ENCODE measurements around the gene PCSK2.

The PCSK2 gene

GRCh38 chr20:17343656-17344452 lies 117.0 kb downstream of the PCSK2 start:
- DNase-seq, result no peak

DNA sequence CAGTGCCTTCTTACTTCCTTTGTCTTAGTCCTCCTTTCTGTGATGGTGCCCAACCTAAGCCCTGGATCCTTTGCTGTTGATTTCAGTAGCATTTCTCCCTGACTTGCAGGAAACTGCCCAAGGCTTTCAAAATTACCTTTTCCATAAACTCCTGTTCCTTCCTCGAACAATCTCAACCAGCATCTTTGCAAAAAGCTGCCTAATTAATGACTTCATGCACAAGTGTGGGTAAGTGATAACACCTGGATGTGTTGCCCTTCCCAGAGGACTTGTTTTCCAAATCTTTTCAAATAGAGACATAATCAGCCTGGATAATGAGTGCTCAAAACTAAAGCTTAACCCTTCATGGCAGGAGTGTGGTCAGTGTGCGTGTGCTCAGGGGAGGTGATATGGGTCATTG lies 118.0 kb downstream of the PCSK2 start:
- no peak for DNase-seq

GRCh38 chr20:17345321-17345720 lies 118.5 kb downstream of the PCSK2 start:
- DNase-seq, result no peak

DNA sequence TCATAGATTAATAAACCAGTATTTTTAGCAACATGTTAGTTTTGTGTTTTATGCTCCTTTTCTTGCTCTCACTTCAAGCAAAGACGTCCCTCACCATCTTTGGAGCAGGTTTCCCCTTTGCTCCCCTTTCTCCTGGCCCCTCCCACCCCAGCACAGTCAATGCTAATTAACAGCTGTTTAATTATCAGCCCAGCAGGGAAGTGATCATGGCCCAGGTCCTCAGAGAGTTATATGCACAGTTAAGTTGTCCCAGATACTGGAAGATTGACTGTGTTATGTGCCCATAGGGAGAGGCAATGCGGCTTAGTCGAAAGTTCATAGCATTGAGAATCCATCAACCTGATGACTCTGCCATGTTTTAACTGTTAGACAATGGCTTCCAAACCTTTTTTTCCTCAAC lies 123.5 kb downstream of the PCSK2 start:
- DNase-seq, result no peak

DNA sequence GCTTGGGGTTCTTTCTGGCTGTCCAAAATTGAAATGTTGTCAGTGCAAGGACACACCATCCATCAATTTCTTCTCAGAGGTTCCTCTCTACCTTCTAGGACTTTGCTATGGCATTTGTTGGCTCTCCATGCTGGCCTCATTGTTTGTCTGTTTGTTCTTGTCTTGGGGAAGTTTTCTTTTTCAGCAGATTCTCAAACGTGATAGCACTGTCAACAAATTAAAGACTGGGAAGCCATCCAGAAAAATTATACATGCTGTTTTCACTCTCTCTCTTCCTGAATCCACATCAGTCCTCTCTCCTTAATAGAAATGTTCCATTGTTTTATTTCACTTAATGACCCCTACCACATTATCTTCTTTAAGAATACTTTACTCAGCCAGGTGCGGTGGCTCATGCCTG lies 130.4 kb downstream of the PCSK2 start:
- DNase-seq, result no peak

DNA sequence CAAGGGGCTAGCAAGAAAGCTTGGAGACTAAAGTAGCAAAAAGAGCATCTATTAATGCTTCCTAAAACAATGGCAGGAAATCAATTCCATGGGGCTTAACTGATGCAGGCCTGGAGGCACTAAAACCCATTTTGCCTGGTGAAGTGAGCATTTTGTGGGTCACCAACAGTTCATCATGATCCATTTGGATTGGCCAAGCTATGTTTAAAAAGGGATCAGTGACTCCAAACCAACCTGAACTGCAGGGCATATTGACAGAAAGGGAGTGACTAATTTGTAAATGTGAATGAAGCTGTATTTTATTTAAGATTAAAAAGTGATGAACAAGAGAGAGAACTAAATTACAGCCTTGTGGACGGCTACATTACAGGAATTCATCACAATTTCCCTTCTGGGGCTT lies 132.0 kb downstream of the PCSK2 start:
- no peak for DNase-seq

DNA sequence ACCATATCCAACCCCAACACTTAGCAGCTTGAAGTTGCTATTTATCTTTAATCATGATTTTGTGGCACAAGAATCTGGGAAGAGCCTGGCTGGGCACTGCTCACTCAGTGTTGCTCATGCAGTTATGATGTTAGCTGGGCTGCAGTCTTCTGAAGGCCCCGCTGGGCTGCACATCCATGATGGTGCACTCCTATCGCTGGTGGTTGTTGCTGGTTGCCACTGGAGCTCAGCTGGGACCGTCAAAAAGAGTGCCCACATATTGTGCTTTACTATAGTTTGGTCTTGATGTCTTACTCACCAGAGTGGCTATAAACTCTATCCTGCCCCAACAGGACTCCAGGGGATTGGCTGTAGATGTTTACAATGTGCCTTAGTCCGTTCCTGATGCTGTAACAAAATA lies 137.8 kb downstream of the PCSK2 start:
- no peak for DNase-seq

GRCh38 chr20:17365831-17366230 lies 139.0 kb downstream of the PCSK2 start:
- DNase-seq, result no peak

DNA sequence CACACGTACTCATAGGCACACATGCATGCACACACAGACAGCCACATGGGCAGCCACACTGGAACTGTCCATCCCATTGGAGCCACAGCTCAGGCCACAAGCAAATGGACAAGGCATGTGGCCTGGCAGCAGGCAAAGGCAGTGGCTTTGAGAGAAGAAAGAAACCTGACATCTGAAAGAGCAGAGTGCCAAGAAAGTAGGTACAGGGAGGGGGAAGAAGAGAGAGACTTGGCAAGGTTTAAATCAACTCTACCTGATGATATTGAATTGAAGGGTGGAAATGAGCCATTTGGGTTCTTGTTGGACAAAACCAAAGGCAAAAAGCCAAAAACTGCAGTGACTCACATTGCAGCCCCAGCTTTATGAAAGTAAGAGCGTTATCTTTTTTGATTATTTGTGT lies 142.7 kb downstream of the PCSK2 start:
- DNase-seq, result no peak

GRCh38 chr20:17372806-17373440 lies 146.1 kb downstream of the PCSK2 start:
- no peak for DNase-seq

DNA sequence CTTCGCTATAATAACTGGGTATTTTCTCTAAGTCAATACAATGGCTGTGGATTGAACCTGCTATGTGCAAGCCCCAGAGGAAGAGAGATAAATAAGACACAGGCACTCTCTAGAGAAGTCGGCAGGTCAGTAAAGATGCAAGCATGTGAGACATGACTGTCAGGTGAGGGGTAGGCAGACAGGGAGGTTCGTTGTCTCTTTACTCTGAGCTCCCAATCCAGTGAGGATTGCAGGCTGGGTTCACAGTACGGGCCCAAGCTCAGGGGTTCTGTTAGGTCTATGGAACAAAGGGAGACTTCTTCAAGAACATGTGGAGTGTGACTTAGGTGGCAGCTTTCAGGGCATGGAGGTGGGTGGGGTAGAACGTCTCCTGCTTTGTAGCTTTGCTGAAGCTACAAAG lies 147.2 kb downstream of the PCSK2 start:
- DNase-seq, result no peak

DNA sequence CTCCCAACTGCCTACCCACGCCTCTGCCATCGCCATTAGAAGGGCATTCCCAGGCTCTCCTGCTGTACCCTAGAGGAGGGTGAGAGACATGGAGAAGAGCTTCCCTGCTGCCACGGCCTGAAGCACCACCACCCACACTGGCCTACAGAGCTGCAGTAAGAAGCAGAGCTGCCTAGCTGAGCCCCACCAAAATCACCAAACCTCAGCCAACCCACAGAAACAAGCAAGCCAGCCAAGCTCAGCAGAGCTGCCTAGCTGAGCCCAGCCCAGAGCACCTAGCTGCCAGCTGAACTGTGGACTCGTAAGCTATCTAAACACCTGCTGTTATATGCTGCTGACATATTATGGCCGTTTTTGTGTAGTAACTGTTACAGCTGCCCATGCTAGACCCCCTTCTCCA lies 149.2 kb downstream of the PCSK2 start:
- DNase-seq, result no peak

GRCh38 chr20:17377231-17377630 lies 150.4 kb downstream of the PCSK2 start:
- DNase-seq, result no peak

DNA sequence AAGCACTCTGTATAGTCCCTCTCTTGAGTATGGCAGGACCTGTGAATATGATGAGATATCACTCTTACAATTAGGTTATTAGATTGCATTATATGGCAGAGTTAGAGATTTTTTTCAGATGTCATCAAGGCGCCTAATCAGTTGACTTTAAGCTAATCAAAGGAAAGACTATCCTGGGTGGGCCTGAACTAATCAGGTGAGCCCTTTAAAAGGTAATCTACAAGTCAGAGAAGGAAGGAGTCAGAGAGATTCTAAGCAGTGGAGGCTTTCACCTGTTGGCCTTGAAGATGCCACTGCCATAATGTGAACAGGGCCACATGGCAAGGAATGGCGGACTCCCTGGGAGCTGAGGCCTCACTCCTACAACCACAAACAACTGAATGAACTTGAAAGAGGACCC lies 152.8 kb downstream of the PCSK2 start:
- DNase-seq, result no peak

GRCh38 chr20:17380801-17381200 lies 154.0 kb downstream of the PCSK2 start:
- DNase-seq, result no peak

GRCh38 chr20:17381724-17382123 lies 154.9 kb downstream of the PCSK2 start:
- DNase-seq, result no peak

DNA sequence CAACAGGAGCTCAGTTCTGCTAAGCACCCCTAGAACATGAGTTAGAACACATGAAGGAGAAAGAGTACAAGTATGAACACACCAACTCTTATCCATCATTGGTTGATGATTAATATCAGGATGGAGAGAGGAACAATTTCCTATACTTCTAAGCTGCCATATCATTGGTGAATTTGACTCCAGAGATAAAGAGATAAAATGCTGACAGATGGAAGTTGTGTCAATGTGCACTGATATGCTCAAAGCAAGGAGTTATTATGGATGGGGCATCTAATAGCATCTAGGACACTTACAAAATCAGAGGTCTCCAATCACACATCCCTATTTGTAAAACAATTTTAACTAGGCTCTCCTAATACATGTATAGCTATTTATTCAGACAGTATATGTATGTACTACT lies 159.0 kb downstream of the PCSK2 start:
- DNase-seq, result no peak

- no peak for DNase-seq
Observed at GRCh38 chr20:17390655-17391054, 163.8 kb downstream of the PCSK2 start.

- no peak for DNase-seq
Observed at GRCh38 chr20:17391127-17391771, 164.4 kb downstream of the PCSK2 start.

DNA sequence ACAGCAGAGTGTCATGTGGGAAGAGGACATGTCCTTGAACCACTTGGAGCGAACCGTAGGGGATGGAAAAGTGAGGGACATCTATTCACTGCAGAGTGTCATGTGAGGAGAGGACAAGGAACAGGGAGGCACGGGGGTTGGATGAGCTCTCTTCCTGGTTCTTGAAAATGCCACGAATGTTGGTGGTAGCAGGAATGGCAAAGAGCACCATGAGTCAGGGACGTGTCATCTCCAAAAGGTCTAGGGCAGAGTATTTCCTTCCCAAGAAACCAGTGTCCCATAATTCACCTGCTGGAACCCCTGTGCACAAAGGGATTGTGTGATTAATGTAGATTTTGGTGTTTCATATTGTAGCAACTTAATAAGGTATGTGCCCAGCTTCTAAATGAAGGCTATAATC lies 167.6 kb downstream of the PCSK2 start:
- DNase-seq, result no peak

DNA sequence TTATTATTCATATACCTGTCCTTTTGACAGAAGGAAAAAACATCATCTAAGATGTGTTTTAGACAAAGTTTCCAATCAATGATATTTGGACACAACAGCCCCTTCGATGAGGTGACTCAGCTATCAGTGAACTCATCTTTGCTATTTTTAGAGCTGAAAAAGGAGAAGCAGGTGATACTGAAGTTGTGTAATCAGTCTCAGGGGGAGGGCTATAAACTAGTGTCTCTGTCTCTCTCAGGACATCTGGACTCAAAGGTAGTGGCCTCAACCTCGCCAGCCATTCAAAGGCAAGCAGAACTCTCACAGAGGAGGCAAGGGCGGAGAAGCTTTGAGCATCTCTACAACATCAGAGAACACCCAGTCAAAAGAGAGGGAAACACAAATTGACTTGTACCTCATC lies 168.9 kb downstream of the PCSK2 start:
- DNase-seq, result no peak

GRCh38 chr20:17399303-17399985 lies 172.6 kb downstream of the PCSK2 start:
- no peak for DNase-seq

DNA sequence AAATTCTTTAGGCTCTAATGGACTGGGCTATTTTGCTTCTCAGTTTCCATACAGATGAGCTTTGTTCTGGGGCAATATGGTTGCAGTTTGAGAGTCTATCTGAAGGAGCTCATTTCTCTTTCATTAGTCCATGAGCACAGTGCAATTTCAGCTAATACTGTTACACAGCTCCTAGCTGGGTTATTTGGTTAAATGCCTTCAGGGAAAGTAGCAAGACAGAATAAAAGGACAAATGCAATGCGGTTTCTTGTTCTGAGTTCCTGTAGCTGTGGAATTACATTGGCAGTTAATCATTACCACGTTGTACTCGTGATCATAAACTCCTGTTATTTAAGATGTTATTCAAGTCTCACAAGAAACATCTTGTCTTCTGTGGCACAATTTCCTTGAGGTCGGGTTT lies 176.6 kb downstream of the PCSK2 start:
- DNase-seq, result no peak
